CD14-positive monocyte (primary cell): ENCODE data around the gene VPS26C. TPM values are rescaled to one million over a fixed set of nuclear protein-coding genes. Genes with fewer than 3 reads are reported as not detected.

Experiments
- DNase-seq, 3 donors: peaks; one replicate each; pipeline ENCODE4 v3.0.0-alpha.2; 2011 to 2022
- H2AFZ ChIP-seq: 2 replicates; pipeline ENCODE4 v1.6.0; 2012; ENCODE audit warnings: mild to moderate bottlenecking, low read depth, low read length, inconsistent platforms; ENCODE audit not compliant: insufficient read depth, poor library complexity, severe bottlenecking
- H3K27ac ChIP-seq, 2 donors: 1 replicate in 1 of 2; 2 replicates in 1 of 2; pipeline ENCODE4 v1.5.1; 2012 to 2013; ENCODE audit warnings: low read length in 2 of 2, control low read depth in 1 of 2, inconsistent platforms in 1 of 2, low read depth in 1 of 2, mild to moderate bottlenecking in 1 of 2
- H3K27me3 ChIP-seq, 2 donors: one replicate each; pipeline versions ENCODE4 v1.6.0 to v1.6.1; 2011 to 2013; ENCODE audit warnings: low read length in 2 of 2; ENCODE audit not compliant: control insufficient read depth in 2 of 2, insufficient read depth in 2 of 2
- H3K36me3 ChIP-seq, 2 donors: replicated peaks in 1 of 2; 1 replicate in 1 of 2; 2 replicates in 1 of 2; pipeline versions ENCODE4 v1.5.1 to v1.6.1; 2012 to 2013; ENCODE audit warnings: low read length in 2 of 2, control low read depth in 1 of 2, inconsistent platforms in 1 of 2, mild to moderate bottlenecking in 1 of 2; ENCODE audit not compliant: insufficient read depth in 2 of 2, control insufficient read depth in 1 of 2
- H3K4me1 ChIP-seq, 2 donors: 1 replicate in 1 of 2; 2 replicates in 1 of 2; pipeline versions ENCODE4 v1.5.1 to v1.6.1; 2012 to 2013; ENCODE audit warnings: low read length in 2 of 2, control low read depth in 1 of 2, inconsistent platforms in 1 of 2, mild to moderate bottlenecking in 1 of 2, moderate library complexity in 1 of 2; ENCODE audit not compliant: insufficient read depth in 2 of 2, control insufficient read depth in 1 of 2
- H3K4me2 ChIP-seq: replicated peaks from 2 replicates; pipeline ENCODE3; 2012; ENCODE audit warnings: low read length, moderate library complexity, mild to moderate bottlenecking; ENCODE audit not compliant: poor library complexity, severe bottlenecking; ENCODE audit errors: extremely low read depth
- H3K4me3 ChIP-seq, 3 experiments: fragments of 200-600 bp in 1 of 3; sonication (generic) in 1 of 3; replicated peaks in 1 of 3; 1 replicate in 2 of 3; 2 replicates in 1 of 3; pipeline ENCODE4 v1.5.1; 2011 to 2013; ENCODE audit warnings: low read length in 3 of 3, mild to moderate bottlenecking in 3 of 3, control low read depth in 2 of 3, low read depth in 2 of 3, inconsistent platforms in 1 of 3, moderate library complexity in 1 of 3
- H3K79me2 ChIP-seq: 2 replicates; pipeline ENCODE4 v1.6.0; 2012; ENCODE audit warnings: mild to moderate bottlenecking, control low read depth, inconsistent platforms, low read length, moderate library complexity; ENCODE audit not compliant: insufficient read depth
- H3K9ac ChIP-seq: 2 replicates; pipeline ENCODE4 v1.6.0; 2017; ENCODE audit warnings: low read length, mild to moderate bottlenecking; ENCODE audit not compliant: insufficient read depth, poor library complexity, severe bottlenecking
- H3K9me3 ChIP-seq, 2 donors: replicated peaks in 1 of 2; 1 replicate in 1 of 2; 2 replicates in 1 of 2; pipeline versions ENCODE4 v1.5.1 to v1.6.1; 2012 to 2013; ENCODE audit warnings: low read length in 2 of 2, control low read depth in 1 of 2; ENCODE audit not compliant: control insufficient read depth in 1 of 2, insufficient read depth in 1 of 2
- H4K20me1 ChIP-seq: 2 replicates; pipeline ENCODE4 v1.6.0; 2012; ENCODE audit warnings: mild to moderate bottlenecking, low read length, control low read depth, moderate library complexity; ENCODE audit not compliant: insufficient read depth
- H3K27ac Mint-ChIP-seq, 7 donors: one replicate each; pipeline ENCODE4 v1.8.0; 2020; ENCODE audit warnings: mild to moderate bottlenecking in 7 of 7, mixed read lengths in 7 of 7, moderate library complexity in 6 of 7, inconsistent platforms in 2 of 7
- H3K27me3 Mint-ChIP-seq, 3 donors: one replicate each; pipeline ENCODE4 v1.8.0; 2021 to 2022; ENCODE audit warnings: low read depth in 3 of 3, mild to moderate bottlenecking in 3 of 3, mixed read lengths in 3 of 3, moderate library complexity in 3 of 3, inconsistent platforms in 1 of 3
- H3K36me3 Mint-ChIP-seq, 2 donors: one replicate each; pipeline ENCODE4 v1.8.0; 2020; ENCODE audit warnings: mixed read lengths in 2 of 2, inconsistent platforms in 1 of 2, mild to moderate bottlenecking in 1 of 2
- H3K4me1 Mint-ChIP-seq: one replicate; pipeline ENCODE4 v1.8.0; 2020; ENCODE audit warnings: mild to moderate bottlenecking, mixed read lengths
- H3K4me3 Mint-ChIP-seq, 2 donors: one replicate each; pipeline ENCODE4 v1.8.0; 2020; ENCODE audit warnings: mild to moderate bottlenecking in 2 of 2, mixed read lengths in 2 of 2, moderate library complexity in 1 of 2
- H3K9me3 Mint-ChIP-seq, 7 donors: one replicate each; pipeline ENCODE4 v1.8.0; 2020 to 2022; ENCODE audit warnings: mixed read lengths in 7 of 7, mild to moderate bottlenecking in 6 of 7, moderate library complexity in 6 of 7, inconsistent platforms in 2 of 7
- WGBS: methylation state at CpG from one replicate; pipeline ENCODE4 v1.1.5; 2013; ENCODE audit warnings: missing lambda C conversion rate; ENCODE audit not compliant: insufficient coverage; 5-methylcytosine and 5-hydroxymethylcytosine counted together
- intact Hi-C, 2 donors: fragments of 100-400 bp; cut with micrococcal nuclease; formaldehyde crosslinking; loops; one replicate each; pipeline versions ENCODE4 v1.15.0 to v1.15.1; 2023
- polyA plus RNA-seq, 3 donors: library from polyadenylated mRNA; depleted of rRNA in 1 of 3; unstranded in 2 of 3; stranded (reverse) in 1 of 3; fragments of 300-500 nt in 2 of 3; fragments of >200 nt in 1 of 3; fragmentation: Illumina TruSeq in 2 of 3; gene quantifications; 1 replicate in 2 of 3; 2 replicates in 1 of 3; pipeline ENCODE4 v1.2.3, GENCODE V29; 2012 to 2021
- TF ChIP-seq, protein P1 (sequence below): fragments of 200-600 bp; IDR thresholded peaks from one replicate; pipeline ENCODE4 v1.8.0; 2022; ENCODE audit warnings: antibody characterized with exemption, mild to moderate bottlenecking

VPS26C gene
- polyA plus RNA-seq, 3 donors, result 45.4 to 75.4 (median 69.3) TPM

DNA sequence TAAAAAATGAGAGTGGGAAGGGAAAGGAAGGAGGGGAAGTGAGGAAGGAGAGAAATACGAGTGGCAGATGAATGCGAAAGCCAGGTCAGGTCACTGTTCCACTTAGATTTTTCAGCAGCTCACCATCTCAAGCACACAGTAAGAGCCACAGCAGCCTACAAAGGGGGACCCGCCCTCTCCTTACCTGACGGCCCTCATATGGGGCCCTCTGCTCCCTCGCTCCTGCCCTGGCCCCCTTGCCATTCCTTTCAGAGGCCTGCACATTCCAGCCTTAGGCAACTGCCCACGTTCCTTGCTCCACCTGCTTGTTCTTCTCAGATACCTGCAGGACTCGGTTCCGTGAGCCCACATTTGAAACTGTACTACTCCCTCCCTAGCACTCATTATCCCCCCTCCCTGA is 22.0 kb downstream of the VPS26C start:
- H3K9me3 ChIP-seq, result no peaks in the 10 kb centered on the region
- no peak overlapping the region for H3K4me3 ChIP-seq
- Mint-ChIP-seq H3K27ac (peak overlapping the region in 4 of 7 donors; percentile 4 to 33 (median 10)), H3K27me3 (no peaks in the 10 kb centered on the region), H3K36me3 (peaks cover 24 to 38% of the 10 kb centered on the region in 2 donors), H3K4me3 (no peak overlapping the region), H3K9me3 (no peaks in the 10 kb centered on the region), H3K4me1 (peaks cover 33% of the 10 kb centered on the region)
- H4K20me1 ChIP-seq, result peaks cover 99% of the 10 kb centered on the region
- no peaks in the 10 kb centered on the region for H3K27me3 ChIP-seq
- H3K36me3 ChIP-seq, result peaks cover 5 to 17% of the 10 kb centered on the region in 2 donors
- H3K9ac ChIP-seq, result no peak overlapping the region
- H2AFZ ChIP-seq, result no peak overlapping the region
- peaks cover 0 to 2% of the 10 kb centered on the region in 2 donors for H3K4me1 ChIP-seq
- H3K27ac ChIP-seq, result no peak overlapping the region
- no peak for DNase-seq
- TF ChIP-seq, protein P1, sequence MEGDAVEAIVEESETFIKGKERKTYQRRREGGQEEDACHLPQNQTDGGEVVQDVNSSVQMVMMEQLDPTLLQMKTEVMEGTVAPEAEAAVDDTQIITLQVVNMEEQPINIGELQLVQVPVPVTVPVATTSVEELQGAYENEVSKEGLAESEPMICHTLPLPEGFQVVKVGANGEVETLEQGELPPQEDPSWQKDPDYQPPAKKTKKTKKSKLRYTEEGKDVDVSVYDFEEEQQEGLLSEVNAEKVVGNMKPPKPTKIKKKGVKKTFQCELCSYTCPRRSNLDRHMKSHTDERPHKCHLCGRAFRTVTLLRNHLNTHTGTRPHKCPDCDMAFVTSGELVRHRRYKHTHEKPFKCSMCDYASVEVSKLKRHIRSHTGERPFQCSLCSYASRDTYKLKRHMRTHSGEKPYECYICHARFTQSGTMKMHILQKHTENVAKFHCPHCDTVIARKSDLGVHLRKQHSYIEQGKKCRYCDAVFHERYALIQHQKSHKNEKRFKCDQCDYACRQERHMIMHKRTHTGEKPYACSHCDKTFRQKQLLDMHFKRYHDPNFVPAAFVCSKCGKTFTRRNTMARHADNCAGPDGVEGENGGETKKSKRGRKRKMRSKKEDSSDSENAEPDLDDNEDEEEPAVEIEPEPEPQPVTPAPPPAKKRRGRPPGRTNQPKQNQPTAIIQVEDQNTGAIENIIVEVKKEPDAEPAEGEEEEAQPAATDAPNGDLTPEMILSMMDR, result no peak
- H3K4me2 ChIP-seq, result no peak overlapping the region
- peaks cover 100% of the 10 kb centered on the region for H3K79me2 ChIP-seq
- intact Hi-C loops, result loop anchor here in 1 of 2 donors (10.0 kb wide), 1 partner anchor 210 kb away; no protein-coding TSS in a partner anchor
- WGBS, result 92% methylated on average over 6 of the region's 8 CpGs

- Histone ChIP-seq H3K27me3 (no peaks in the 10 kb centered on the region), H3K9me3 (no peaks in the 10 kb centered on the region), H3K27ac (no peak overlapping the region), H3K79me2 (peaks cover 95% of the 10 kb centered on the region), H3K9ac (no peak overlapping the region), H3K36me3 (peaks cover 10 to 23% of the 10 kb centered on the region in 2 donors), H3K4me2 (no peak overlapping the region), H3K4me1 (no peaks in the 10 kb centered on the region), H2AFZ (no peak overlapping the region), H4K20me1 (peaks cover 94% of the 10 kb centered on the region), H3K4me3 (no peak overlapping the region)
- H3K36me3 Mint-ChIP-seq, result peaks cover 24 to 43% of the 10 kb centered on the region in 2 donors
- no peak for DNase-seq
- no peaks in the 10 kb centered on the region for H3K27me3 Mint-ChIP-seq
- peak overlapping the region in 5 of 7 donors; percentile 11 to 49 (median 33) for H3K27ac Mint-ChIP-seq
- no peaks in the 10 kb centered on the region for H3K9me3 Mint-ChIP-seq
- no peak overlapping the region for H3K4me3 Mint-ChIP-seq
- intact Hi-C loops, result loop anchor here in 1 of 2 donors (10.0 kb wide), 1 partner anchor 210 kb away; no protein-coding TSS in a partner anchor
- H3K4me1 Mint-ChIP-seq, result peaks cover 29% of the 10 kb centered on the region
- TF ChIP-seq, protein P1, result no peak
- 38% methylated on average over 10 of the region's 12 CpGs for WGBS
Measured at GRCh38 chr21:37244501-37245095, 22.5 kb downstream of the VPS26C start.
